ENCODE measurements around the gene MT1B. TPM values are rescaled to one million over a fixed set of nuclear protein-coding genes. Genes with fewer than 3 reads are reported as not detected.

MT1B gene
- total and polyA plus RNA-seq, 4 donors: 1.2 to 1.5 TPM; not detected in 2

DNA sequence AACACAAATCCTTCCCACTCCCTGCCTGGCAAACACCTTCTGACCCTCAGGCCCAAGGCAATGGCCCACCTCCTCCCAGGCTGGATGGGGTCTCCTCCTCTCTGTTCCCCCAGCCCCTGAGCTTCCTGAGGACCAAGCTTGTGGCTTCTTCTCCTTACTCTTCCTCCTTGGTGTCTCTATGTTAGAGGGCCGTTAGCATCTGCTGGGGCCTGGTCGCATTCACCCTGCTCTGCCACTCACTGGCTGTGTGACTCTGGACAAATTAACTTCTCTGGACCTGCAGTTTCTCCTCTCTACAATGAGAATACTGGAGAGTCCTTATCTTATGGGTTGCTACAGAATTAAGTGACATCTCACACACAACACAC lies 44.0 kb upstream of the MT1B start:
- Histone ChIP-seq H3K36me3 (ENCODE audit: control insufficient read depth in 4 of 4, insufficient read depth in 3 of 4, low read depth in 1 of 4, low read length in 3 of 4) (no peaks in the 10 kb centered on the region), H3K4me3 (ENCODE audit: low read depth in 1 of 3, low read length in 3 of 3) (peak overlapping the region; percentile 41 to 78 (median 46)), H3K27ac (ENCODE audit: low read depth in 1 of 2, low read length in 2 of 2) (peak overlapping the region; percentile 98 to 99), H3K27me3 (ENCODE audit: control insufficient read depth in 4 of 4, insufficient read depth in 4 of 4, low read length in 3 of 4) (no peaks in the 10 kb centered on the region), H3K9me3 (ENCODE audit: control insufficient read depth in 4 of 4, low read length in 3 of 4) (no peaks in the 10 kb centered on the region), H3K9ac (ENCODE audit: low read depth in 1 of 2, low read length in 2 of 2) (peak overlapping the region; percentile 72 to 79), H3K4me1 (ENCODE audit: control insufficient read depth in 4 of 4, insufficient read depth in 4 of 4, low read length in 3 of 4) (peaks cover 6 to 37% (median 13%) of the 10 kb centered on the region in 4 donors)
- 40% methylated on average over 2 of the region's 2 CpGs for WGBS
- no peak for DNase-seq (ENCODE audit: low spot score)
- TF ChIP-seq, protein P1, sequence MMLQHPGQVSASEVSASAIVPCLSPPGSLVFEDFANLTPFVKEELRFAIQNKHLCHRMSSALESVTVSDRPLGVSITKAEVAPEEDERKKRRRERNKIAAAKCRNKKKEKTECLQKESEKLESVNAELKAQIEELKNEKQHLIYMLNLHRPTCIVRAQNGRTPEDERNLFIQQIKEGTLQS (IDR thresholded peaks at IDR 0.05): no peak
- TF ChIP-seq HNF4G (IDR thresholded peaks at IDR 0.05) (no peak), GABPA (IDR thresholded peaks at IDR 0.05 in 1 of 2, conservative IDR thresholded peaks at IDR 0.05 in 1 of 2) (no peak), HNF4A (conservative IDR thresholded peaks at IDR 0.05) (no peak), NR2F2 (IDR thresholded peaks at IDR 0.05) (no peak), RXRA (IDR thresholded peaks at IDR 0.05) (no peak), FOXA2 (IDR thresholded peaks at IDR 0.05) (no peak), TAF1 (conservative IDR thresholded peaks at IDR 0.05) (no peak), FOXA1 (IDR thresholded peaks at IDR 0.05) (no peak), YY1 (IDR thresholded peaks at IDR 0.05) (no peak), EGR1 (IDR thresholded peaks at IDR 0.05; ENCODE audit: low read depth in 2 of 2) (no peak), JUND (IDR thresholded peaks at IDR 0.05) (no peak), SP1 (IDR thresholded peaks at IDR 0.05) (no peak)
- TF ChIP-seq, protein P2, sequence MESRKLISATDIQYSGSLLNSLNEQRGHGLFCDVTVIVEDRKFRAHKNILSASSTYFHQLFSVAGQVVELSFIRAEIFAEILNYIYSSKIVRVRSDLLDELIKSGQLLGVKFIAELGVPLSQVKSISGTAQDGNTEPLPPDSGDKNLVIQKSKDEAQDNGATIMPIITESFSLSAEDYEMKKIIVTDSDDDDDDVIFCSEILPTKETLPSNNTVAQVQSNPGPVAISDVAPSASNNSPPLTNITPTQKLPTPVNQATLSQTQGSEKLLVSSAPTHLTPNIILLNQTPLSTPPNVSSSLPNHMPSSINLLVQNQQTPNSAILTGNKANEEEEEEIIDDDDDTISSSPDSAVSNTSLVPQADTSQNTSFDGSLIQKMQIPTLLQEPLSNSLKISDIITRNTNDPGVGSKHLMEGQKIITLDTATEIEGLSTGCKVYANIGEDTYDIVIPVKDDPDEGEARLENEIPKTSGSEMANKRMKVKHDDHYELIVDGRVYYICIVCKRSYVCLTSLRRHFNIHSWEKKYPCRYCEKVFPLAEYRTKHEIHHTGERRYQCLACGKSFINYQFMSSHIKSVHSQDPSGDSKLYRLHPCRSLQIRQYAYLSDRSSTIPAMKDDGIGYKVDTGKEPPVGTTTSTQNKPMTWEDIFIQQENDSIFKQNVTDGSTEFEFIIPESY (IDR thresholded peaks at IDR 0.05): no peak
- TF ChIP-seq, protein P3, sequence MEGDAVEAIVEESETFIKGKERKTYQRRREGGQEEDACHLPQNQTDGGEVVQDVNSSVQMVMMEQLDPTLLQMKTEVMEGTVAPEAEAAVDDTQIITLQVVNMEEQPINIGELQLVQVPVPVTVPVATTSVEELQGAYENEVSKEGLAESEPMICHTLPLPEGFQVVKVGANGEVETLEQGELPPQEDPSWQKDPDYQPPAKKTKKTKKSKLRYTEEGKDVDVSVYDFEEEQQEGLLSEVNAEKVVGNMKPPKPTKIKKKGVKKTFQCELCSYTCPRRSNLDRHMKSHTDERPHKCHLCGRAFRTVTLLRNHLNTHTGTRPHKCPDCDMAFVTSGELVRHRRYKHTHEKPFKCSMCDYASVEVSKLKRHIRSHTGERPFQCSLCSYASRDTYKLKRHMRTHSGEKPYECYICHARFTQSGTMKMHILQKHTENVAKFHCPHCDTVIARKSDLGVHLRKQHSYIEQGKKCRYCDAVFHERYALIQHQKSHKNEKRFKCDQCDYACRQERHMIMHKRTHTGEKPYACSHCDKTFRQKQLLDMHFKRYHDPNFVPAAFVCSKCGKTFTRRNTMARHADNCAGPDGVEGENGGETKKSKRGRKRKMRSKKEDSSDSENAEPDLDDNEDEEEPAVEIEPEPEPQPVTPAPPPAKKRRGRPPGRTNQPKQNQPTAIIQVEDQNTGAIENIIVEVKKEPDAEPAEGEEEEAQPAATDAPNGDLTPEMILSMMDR (IDR thresholded peaks at IDR 0.05; ENCODE audit: low read depth, low read length, missing input control): no peak
- TF ChIP-seq, protein P4, sequence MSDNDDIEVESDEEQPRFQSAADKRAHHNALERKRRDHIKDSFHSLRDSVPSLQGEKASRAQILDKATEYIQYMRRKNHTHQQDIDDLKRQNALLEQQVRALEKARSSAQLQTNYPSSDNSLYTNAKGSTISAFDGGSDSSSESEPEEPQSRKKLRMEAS (IDR thresholded peaks at IDR 0.05): no peak

DNA sequence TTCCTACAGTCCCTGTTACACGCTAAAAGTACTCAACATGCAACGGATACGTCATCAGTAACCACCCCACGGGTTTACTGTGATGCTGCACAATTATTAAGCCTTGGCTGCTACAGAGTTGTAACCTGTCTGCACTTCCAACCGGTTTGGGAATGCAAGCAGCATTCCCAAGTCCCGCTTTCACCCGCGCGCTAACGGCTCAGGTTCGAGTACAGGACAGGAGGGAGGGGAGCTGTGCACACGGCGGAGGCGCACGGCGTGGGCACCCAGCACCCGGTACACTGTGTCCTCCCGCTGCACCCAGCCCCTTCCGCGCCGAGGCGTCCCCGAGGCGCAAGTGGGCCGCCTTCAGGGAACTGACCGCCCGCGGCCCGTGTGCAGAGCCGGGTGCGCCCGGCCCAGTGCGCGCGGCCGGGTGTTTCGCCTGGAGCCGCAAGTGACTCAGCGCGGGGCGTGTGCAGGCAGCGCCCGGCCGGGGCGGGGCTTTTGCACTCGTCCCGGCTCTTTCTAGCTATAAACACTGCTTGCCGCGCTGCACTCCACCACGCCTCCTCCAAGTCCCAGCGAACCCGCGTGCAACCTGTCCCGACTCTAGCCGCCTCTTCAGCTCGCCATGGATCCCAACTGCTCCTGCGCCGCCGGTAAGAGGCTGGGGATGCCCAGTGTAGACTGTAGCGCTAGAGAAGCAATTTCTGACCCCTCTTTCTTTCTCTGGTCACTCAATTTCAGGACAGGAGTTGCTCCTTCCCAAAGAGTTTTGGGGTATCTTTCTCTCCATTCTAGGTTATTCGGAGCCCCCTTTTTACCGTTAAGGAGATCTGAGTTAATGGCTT lies 43.4 kb upstream of the MT1B start, which contains the start of gene MT2A:
Gene MT2A (plus strand): TSS at position 542 of the 833 bp plus-strand sequence. CDS start 72 bp downstream, at position 614.
- Histone ChIP-seq H3K9ac (ENCODE audit: low read depth in 1 of 2, low read length in 2 of 2) (peak within 1 kb of the TSS; percentile 79 to 98), H3K4me1 (ENCODE audit: control insufficient read depth in 4 of 4, insufficient read depth in 4 of 4, low read length in 3 of 4) (peaks cover 6 to 37% (median 13%) of the 10 kb centered on the region in 4 donors), H3K27me3 (ENCODE audit: control insufficient read depth in 4 of 4, insufficient read depth in 4 of 4, low read length in 3 of 4) (no peaks in the 10 kb centered on the region), H3K36me3 (ENCODE audit: control insufficient read depth in 4 of 4, insufficient read depth in 3 of 4, low read depth in 1 of 4, low read length in 3 of 4) (no peaks in the 10 kb centered on the region), H3K4me3 (ENCODE audit: low read depth in 1 of 3, low read length in 3 of 3) (peak within 1 kb of the TSS; percentile 68 to 90 (median 88)), H3K9me3 (ENCODE audit: control insufficient read depth in 4 of 4, low read length in 3 of 4) (no peaks in the 10 kb centered on the region), H3K27ac (ENCODE audit: low read depth in 1 of 2, low read length in 2 of 2) (peak within 1 kb of the TSS; percentile 98 to 99)
- WGBS: 2% methylated on average over 62 of the region's 62 CpGs
- peak; percentile 94 for DNase-seq (ENCODE audit: low spot score)
- TF ChIP-seq YY1 (IDR thresholded peaks at IDR 0.05): peak; percentile 75
- TF ChIP-seq JUND (IDR thresholded peaks at IDR 0.05): peak in 1 of 2 donors; percentile 80
- TF ChIP-seq, protein P1 (IDR thresholded peaks at IDR 0.05): no peak
- TF ChIP-seq EGR1 (IDR thresholded peaks at IDR 0.05; ENCODE audit: low read depth in 2 of 2): peak in 1 of 2 donors; percentile 62
- TF ChIP-seq, protein P5, sequence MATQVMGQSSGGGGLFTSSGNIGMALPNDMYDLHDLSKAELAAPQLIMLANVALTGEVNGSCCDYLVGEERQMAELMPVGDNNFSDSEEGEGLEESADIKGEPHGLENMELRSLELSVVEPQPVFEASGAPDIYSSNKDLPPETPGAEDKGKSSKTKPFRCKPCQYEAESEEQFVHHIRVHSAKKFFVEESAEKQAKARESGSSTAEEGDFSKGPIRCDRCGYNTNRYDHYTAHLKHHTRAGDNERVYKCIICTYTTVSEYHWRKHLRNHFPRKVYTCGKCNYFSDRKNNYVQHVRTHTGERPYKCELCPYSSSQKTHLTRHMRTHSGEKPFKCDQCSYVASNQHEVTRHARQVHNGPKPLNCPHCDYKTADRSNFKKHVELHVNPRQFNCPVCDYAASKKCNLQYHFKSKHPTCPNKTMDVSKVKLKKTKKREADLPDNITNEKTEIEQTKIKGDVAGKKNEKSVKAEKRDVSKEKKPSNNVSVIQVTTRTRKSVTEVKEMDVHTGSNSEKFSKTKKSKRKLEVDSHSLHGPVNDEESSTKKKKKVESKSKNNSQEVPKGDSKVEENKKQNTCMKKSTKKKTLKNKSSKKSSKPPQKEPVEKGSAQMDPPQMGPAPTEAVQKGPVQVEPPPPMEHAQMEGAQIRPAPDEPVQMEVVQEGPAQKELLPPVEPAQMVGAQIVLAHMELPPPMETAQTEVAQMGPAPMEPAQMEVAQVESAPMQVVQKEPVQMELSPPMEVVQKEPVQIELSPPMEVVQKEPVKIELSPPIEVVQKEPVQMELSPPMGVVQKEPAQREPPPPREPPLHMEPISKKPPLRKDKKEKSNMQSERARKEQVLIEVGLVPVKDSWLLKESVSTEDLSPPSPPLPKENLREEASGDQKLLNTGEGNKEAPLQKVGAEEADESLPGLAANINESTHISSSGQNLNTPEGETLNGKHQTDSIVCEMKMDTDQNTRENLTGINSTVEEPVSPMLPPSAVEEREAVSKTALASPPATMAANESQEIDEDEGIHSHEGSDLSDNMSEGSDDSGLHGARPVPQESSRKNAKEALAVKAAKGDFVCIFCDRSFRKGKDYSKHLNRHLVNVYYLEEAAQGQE (IDR thresholded peaks at IDR 0.05): peak; percentile 90
- TF ChIP-seq HNF4A (conservative IDR thresholded peaks at IDR 0.05): peak; percentile 12 to 37
- peak in 1 of 2 donors; percentile 29 for TF ChIP-seq GABPA (IDR thresholded peaks at IDR 0.05 in 1 of 2, conservative IDR thresholded peaks at IDR 0.05 in 1 of 2)
- peak; percentile 30 to 31 for TF ChIP-seq RAD21 (IDR thresholded peaks at IDR 0.05)
- TF ChIP-seq FOXA1 (IDR thresholded peaks at IDR 0.05): peak; percentile 41
- TF ChIP-seq FOXA2 (IDR thresholded peaks at IDR 0.05): peak; percentile 22
- peak; percentile 91 for TF ChIP-seq SP1 (IDR thresholded peaks at IDR 0.05)
- peak; percentile 90 for TF ChIP-seq TAF1 (conservative IDR thresholded peaks at IDR 0.05)
- TF ChIP-seq, protein P4 (IDR thresholded peaks at IDR 0.05): no peak
- TF ChIP-seq, protein P2 (IDR thresholded peaks at IDR 0.05): no peak
- no peak for TF ChIP-seq NR2F2 (IDR thresholded peaks at IDR 0.05)

Measured in liver (tissue), 9 donors.